HG03039 (cell line): ENCODE data around the gene SRA1.
A peak's percentile ranks its signal among the peaks of the same experiment; 100 is the strongest.

Source experiments
- ATAC-seq: cut with Tn5 transposase; IDR thresholded peaks from one replicate; pipeline ENCODE4 v1.9.1; 2021; ENCODE audit warnings: mild to moderate bottlenecking, moderate library complexity; ENCODE audit not compliant: unreplicated experiment

Gene SRA1

DNA sequence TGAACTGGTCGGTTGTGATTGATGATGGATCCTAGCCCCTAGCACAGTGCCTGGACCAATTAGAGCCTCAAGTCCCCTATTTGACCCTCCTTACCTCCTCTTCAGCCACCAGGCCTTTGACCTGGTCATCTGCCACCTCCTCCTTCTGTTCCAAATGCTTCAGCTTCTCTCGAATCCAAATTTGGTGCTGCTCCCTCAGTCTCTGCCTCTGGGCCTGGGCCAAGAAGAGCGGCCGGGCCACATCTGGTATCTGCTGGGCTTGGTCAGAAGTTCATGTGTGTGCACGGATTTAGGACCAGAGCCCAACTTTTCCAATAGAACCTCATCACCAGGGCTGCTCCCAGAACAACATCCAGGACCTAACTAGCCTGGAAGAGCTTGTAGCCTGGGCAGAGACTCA is 13.8 kb upstream of the SRA1 start:
- no peak for ATAC-seq

DNA sequence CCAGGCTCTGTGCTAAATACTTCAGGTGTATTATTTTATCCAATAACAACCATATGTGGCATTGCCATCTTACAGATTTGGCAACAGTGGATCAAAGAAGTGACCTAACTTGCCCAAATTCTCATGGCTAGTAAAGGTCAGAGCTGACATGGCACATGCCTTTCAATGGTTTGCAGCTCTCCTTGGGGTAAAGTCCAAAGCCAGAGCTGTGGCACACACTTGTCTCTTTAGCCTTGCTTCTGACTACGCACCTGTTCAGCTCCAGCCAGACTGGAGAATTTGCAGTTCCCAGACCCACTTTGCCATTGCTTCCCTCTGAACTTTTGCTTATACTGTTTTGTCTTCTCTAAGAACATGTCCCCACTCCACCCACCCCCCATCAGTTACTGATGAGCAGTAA is 13.2 kb upstream of the SRA1 start:
- no peak for ATAC-seq

DNA sequence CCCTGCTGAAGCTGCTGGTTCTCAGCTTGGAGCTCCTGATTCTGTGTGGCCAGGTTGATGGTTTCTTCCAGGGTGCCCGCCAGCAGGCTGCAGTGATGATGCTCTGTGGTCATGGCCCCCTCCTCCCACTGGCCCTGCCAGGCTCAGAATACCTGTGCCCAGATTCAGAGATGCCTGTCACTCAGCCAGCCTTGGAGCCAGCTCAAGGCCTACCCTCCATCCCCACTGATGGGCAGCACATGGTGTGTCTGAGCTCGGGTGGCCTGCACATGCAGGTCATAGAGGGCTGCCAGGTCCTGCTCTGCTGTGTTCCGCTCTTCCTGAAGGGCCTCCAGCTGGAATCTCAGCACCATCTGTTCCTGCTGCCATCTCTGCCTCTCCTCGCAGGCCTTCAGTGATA is 12.8 kb upstream of the SRA1 start:
- no peak for ATAC-seq

DNA sequence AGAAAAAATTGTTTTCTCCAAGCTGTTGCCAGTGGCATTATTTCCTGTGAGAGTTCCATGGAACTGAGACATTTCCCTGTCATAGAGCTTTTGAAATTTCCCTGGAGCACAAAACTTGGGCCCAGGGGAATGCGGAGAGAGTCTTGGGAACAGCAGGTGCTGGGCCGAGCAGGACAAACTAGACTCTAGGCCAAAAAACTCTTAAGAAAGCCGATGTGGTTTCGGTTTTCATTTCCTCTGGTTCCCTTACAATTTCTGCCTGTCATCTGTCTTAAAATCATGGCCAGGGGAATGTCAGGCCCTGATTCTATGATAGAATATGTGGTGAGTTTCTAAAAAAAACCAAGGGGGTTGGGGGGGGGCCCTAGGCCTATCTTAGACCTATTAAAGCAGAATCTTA is 11.9 kb upstream of the SRA1 start:
- ATAC-seq = no peak

DNA sequence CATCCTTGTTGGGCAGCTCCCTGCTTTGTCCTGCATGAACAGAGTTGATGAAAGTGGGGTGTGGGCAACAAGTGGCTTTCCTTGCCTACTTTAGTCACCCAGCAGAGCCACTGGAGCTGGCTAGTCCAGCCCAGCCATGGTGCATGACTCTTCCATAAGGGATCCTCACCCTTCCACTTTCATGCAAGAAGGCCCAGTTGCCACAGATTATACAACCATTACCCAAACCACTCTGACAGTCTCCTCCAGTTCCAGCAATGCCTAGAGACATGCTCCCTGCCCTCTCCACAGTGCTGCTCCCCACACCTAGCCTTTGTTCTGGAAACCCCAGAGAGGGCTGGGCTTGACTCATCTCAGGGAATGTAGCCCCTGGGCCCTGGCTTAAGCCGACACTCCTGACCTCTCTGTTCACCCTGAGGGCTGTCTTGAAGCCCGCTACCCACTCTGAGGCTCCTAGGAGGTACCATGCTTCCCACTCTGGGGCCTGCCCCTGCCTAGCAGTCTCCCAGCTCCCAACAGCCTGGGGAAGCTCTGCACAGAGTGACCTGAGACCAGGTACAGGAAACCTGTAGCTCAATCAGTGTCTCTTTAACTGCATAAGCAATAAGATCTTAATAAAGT is 11.3 kb upstream of the SRA1 start:
- ATAC-seq = no peak

DNA sequence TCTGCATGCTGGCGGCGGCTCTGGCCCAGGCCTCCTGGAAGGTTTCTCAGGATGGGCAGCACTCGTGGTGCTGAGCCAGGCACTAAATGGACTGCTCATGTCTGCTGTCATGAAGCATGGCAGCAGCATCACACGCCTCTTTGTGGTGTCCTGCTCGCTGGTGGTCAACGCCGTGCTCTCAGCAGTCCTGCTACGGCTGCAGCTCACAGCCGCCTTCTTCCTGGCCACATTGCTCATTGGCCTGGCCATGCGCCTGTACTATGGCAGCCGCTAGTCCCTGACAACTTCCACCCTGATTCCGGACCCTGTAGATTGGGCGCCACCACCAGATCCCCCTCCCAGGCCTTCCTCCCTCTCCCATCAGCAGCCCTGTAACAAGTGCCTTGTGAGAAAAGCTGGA is 10.6 kb upstream of the SRA1 start:
- ATAC-seq = no peak

DNA sequence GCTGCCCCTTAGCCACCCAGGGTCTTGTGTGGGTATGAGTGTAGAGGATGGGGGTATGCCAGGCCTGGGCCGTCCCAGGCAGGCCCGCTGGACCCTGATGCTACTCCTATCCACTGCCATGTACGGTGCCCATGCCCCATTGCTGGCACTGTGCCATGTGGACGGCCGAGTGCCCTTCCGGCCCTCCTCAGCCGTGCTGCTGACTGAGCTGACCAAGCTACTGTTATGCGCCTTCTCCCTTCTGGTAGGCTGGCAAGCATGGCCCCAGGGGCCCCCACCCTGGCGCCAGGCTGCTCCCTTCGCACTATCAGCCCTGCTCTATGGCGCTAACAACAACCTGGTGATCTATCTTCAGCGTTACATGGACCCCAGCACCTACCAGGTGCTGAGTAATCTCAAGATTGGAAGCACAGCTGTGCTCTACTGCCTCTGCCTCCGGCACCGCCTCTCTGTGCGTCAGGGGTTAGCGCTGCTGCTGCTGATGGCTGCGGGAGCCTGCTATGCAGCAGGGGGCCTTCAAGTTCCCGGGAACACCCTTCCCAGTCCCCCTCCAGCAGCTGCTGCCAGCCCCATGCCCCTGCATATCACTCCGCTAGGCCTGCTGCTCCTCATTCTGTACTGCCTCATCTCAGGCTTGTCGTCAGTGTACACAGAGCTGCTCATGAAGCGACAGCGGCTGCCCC is 10.0 kb upstream of the SRA1 start:
- no peak for ATAC-seq

DNA sequence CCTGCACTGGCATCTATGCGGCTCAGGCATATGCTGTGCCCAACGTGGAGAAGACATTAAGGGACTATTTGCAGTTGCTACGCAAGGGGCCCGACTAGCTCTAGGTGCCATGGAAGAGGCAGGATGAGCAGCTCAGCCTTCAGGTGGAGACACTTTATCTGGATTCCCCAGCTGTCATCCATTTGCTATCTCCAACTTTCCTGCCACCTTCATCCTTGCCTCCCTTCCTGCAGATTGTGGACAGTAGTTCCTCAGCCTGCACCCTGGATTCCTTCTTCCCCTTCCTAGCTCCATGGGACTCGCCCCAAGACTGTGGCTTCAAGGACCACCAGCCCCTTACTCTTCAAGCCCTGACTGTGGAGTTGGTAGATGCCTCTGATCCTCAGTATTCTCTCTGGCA is 9.4 kb upstream of the SRA1 start:
- ATAC-seq = no peak

DNA sequence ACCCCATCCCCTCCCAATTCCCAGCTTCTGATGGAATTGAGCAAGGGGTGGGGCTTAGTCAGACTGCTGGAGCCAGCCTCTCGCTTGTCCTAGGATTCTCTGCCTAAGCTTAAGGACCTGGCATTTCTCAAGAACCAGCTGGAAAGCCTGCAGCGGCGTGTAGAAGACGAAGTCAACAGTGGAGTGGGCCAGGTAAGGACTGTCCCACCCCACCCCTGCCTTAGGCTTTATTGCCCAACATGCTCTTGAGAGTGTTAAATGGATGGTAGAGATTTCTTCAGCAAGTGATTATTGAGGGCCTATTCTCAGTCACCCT is 8.5 kb upstream of the SRA1 start:
- ATAC-seq = no peak

DNA sequence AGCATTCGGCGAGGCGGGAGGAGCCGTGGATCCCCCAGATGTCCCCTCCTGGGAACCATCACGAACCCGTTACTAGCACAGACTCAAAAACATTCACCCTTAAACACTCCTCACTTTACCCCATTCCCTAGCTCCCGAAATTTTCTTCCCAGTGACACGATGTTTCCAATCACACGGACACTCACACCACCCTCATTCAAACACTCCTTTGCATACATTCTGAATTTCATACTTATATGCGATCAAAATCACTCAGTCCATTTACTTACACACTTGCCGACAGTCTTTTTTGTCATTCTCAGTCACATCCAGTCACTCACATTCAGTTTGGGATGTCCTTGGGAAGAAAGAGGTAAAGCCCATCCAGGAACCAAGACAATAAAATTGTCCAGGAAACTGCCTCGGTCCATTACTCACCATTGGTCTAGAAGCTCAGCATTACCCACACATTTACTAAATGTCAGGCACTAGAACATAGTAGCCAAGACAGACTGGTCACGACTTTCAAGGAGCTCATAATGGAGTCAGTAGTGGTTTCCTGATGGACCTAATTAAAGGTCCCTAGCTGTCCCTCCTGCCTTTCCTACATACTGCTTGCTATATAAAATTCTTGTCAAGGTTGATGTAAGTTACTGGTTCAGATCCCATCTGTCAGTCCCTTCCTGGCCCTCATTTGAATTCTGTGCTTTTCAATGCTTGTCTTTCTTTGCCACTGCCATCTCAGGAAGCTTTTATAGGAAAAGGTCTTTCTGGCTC is 7.9 kb upstream of the SRA1 start:
- no peak for ATAC-seq

DNA sequence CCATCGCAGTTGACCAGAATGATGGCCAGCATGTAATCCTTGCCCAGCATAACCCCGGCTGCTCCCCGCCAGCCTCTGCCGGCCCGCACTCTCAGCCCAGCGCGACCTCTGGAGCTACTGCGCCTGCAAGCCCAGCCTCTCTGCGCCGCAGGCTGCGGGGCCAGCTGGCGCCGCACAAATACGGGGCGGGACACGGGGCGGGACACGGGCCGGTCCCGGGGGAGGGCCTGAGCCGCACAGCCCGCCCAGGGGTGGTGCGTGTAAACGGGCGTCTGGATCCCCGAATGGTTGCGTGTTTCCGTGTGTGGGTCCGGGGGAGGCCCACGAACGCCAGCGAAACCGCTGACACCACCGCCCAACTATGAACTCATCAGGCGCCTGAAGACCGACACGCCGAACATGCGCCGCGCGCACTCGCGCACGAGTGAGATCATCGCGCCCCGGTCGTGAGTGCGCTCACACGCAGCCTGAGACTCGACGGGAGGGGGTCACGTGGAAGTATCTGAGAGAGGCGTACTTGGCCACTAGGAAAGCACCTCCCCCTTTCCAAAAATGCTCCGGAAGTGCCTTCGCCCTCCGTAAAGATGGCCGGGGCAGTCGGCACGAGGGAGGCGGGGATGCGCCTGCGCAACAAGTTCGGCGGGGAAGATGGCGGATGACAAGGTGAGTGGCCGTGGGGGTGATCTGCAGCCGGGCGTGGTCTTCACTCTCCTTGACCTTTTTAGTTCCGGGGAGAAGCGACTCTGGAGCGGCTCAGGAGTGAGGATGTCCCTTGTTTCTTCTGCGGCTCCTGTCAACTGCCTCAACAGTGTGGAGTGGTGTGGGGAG is 7.1 kb upstream of the SRA1 start, which contains the start of the genes APBB3 and SLC35A4:
APBB3 (minus strand) TSS at position 403 of the 828 bp plus-strand sequence; CDS start at position 50, 353 bp downstream.
SLC35A4 (plus strand) TSS at position 633 of the 828 bp plus-strand sequence. CDS start 2,342 bp downstream, outside the sequence.
- peak; percentile 83 for ATAC-seq

DNA sequence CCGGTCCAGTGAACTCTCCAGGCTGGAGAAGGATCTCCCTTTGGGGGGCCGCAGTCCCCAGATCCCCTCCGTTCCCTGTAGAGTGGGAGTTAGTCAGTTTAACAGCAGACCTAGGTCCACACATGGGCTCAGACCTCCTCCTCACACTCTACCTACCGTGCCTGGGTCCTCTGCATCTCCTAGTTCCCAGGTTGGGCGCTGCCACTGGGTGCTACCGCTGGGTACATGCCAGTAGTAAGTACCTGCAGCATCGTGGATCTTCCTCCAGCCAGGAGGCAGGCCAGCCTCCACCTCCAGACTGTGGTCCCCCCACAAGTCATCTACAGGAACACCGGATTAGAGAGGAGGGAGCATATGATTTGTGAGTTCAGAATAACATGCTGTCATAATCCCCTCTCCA is 6.3 kb upstream of the SRA1 start:
- no peak for ATAC-seq

DNA sequence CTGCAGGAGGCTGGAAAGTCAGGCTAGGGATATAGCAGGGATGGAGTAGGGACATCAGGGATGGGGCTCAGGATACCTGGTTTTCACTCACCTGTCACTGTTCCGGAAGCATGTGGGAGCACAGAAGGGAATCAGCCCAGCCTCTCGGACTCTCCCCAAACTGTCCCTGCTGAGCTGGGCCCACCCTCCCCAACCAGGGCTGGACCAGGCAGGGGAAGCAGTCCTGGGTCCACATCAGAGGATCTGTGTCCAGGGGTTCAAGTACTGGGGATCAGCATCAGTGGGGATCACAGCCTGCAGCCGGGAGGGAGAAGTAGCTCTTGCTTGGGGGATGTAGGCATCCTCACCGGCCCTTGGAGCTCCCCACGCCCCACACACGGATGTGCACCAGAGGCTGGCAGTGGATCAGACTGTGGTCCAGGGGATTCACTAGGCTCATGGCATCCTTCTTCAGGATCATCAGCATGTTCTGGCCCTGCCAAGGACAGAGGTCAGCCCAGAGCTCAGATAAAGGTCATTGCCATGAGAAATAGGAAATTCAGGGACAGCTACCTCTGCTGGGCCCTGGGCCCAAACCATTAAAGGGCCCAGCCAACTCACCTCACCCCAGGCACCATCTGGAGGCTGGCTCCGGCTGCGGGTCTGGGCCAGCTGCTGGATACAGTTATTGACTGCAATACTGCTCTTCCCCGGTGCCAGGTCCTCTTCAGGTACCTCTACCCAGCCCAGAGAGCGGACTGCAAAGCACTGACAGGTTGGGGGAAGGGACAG is 4.7 kb upstream of the SRA1 start:
- ATAC-seq = no peak

DNA sequence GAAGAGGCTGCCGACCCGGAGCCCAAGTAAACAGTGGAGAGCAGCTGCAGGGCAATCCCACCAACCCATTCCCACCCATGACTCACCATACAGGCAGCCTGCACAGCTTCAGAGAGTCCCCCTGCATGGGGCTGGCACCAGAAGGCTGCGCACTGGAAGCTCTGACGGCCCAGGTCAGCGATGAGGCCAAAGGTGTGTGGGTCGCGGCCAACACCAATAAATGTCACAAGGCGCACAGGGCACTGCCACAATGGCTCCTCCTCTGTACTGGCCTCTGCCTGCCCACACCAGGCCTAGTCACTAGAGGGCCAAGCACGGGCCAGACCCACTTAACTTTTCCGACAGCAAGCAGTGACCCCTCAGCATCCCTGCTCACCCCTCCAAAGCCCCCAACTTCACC is 3.0 kb upstream of the SRA1 start:
- ATAC-seq = no peak

DNA sequence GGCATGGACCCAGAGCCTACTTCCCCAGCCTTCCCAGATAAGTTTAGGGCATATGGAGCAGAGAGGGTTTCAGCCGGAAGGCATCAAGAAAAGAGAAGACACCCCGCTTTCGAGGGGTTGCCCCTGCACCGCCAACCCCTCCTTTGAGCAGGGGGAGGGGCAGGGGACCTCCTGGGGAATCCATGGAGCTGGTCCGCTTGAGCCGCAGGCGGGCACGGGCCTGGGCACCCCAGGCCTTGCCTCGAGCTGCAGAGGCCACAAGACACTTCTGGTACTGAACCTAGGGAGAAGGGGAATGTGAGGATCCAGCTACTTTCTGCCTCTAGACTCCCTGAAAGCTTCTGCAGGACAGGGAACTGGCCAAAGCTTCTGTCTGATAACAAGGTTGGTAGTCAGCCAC is 1.3 kb upstream of the SRA1 start:
- ATAC-seq = no peak

DNA sequence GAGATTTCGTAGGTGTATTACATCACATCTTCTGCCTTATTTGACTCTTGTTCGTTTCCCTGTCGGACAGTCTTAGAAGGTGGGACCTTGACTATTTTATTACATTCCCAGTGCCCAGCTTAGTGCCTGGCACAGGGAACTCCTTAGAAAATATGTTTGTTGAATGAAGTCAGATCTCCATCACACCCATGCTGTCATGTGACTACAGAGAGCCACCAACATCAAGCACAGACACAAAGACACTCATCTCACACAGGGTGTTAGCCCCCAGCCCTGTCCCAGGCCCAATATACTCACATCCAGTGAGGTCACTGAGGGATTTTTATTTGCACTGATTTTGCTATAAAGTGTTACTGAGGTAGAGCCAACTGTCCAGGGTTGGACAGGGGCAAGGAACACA is 692 bp upstream of the SRA1 start:
- ATAC-seq = no peak

DNA sequence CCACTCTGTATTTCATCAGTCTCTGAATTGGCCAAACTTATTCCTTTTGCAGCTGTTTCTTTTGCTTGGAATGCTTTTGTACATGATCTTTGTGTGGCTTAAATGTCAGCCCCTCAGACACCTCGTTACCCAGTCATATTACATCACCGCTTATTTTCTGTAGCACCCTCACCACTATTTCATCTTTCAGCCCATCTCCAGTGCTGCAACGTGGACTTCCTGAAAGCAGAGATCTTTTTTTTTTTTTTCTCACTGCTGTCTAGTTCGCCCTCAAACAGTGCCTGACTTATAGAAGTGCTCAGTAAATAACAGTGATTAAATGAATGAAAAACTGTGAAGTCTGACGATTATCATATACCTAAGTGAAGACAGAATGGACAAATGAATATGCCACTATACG is 835 bp downstream of the SRA1 start:
- no peak for ATAC-seq

DNA sequence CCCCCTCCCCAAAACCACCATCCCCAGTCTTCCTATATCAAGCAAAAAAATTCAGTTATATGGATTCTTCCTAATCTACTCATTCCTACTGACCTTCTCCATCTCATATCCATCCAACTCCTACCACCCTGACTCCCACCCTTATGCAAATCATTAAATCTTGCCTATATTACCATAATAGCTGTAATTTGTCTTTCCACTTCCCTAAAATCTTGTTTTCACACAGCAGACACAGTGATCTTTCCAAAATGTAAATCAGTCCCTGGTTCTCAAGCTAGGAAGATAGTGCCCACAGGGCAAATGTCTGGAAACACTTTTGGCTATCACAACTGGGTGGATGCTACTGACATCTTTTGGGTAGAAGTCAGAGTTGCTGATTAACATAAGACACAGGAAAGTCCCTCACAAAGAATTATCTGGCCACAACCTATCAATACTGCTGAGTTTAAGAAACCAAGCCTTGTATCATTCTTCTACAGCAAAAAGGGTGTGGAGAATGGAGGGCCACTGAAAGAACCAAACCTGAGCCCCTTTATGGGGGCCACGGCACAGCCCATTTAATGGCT is 1.4 kb downstream of the SRA1 start:
- ATAC-seq = no peak

DNA sequence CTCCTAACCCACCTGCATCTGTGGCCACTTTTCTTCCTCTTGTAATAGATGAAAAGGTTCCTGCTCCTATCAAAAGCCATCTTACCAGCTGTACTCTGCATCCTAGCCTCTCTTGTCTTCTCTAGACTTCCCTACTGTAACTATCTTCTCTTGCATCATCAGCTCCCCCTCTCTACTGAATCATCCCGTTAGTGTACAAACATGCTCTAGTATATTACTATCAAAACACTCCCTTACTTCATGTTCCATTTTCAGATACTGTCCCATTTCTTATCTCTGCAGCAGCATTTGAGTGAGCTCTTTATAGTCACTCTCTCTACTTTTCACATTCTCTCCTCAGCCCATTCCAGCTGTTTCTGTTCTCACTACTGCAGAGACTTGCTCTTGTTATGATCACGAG is 2.8 kb downstream of the SRA1 start:
- no peak for ATAC-seq

DNA sequence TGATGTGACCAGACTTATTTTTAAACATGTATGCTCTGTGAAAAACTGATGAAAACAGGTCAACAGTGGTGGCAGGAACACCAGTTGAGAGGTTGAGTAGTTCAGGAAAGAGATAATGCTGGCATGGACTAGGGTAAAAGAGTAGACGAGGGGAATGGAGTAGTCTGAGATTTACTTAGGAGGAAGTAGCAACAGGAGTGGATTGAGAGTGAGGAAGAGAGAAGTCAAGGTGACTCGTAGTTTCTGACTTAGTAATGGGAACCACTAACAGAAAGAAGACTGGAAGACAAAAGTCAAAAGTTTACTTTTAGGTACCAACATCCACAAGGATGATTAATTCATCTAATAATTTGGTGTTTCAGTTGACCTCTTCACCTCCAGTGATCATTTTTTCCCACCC is 3.6 kb downstream of the SRA1 start:
- no peak for ATAC-seq
